ENCODE data around the gene REX1BD. TPM values are rescaled to one million over a fixed set of nuclear protein-coding genes. Genes with fewer than 3 reads are reported as not detected.

Gene REX1BD
- polyA plus RNA-seq, 4 donors, result 17.4 to 50.8 (median 21.9) TPM

Other genes starting within 250 kb of the REX1BD start
- gene PGPEP1, start 248.2 kb upstream of the REX1BD start, polyA plus RNA-seq (ENCODE audit: insufficient read length in 4 of 4), result 10 to 100 TPM; 15.5 to 26.2 (median 25.8) TPM
- 10 to 100 TPM in 2 of 4 donors, 1 to 10 TPM in 2; 1.1 to 23.7 (median 7.6) TPM for gene GDF15, start 202.6 kb upstream of the REX1BD start, polyA plus RNA-seq (ENCODE audit: insufficient read length in 4 of 4)
- 1 to 10 TPM in 2 of 4 donors, under 1 TPM in 2; 0.78 to 1.6 (median 1.1) TPM for gene LRRC25, start 191.2 kb upstream of the REX1BD start, polyA plus RNA-seq (ENCODE audit: insufficient read length in 4 of 4)
- gene SSBP4, start 169.4 kb upstream of the REX1BD start, polyA plus RNA-seq (ENCODE audit: insufficient read length in 4 of 4), result 100 to 1,000 TPM in 1 of 4 donors, 10 to 100 TPM in 3; 68.0 to 128 (median 79.4) TPM
- gene ISYNA1, start 150.7 kb upstream of the REX1BD start, polyA plus RNA-seq (ENCODE audit: insufficient read length in 4 of 4), result 100 to 1,000 TPM in 2 of 4 donors, 10 to 100 TPM in 2; 98.7 to 147 (median 103) TPM
- 10 to 100 TPM in 1 of 4 donors, 1 to 10 TPM in 3; 7.8 to 12.0 (median 9.0) TPM for gene ELL, start 66.7 kb upstream of the REX1BD start, polyA plus RNA-seq (ENCODE audit: insufficient read length in 4 of 4)
- gene FKBP8, start 45.2 kb upstream of the REX1BD start, polyA plus RNA-seq (ENCODE audit: insufficient read length in 4 of 4), result 100 to 1,000 TPM; 131 to 201 (median 173) TPM
- gene KXD1, start 30.9 kb upstream of the REX1BD start, polyA plus RNA-seq (ENCODE audit: insufficient read length in 4 of 4), result 10 to 100 TPM; 56.2 to 70.8 (median 62.6) TPM
- gene UBA52, start 16.9 kb upstream of the REX1BD start, polyA plus RNA-seq (ENCODE audit: insufficient read length in 4 of 4), result 100 to 1,000 TPM; 751 to 855 (median 786) TPM
- gene CRLF1, start 18.0 kb downstream of the REX1BD start, polyA plus RNA-seq (ENCODE audit: insufficient read length in 4 of 4), result 1 to 10 TPM; 3.0 to 7.5 (median 4.1) TPM
- 10 to 100 TPM in 1 of 4 donors, 1 to 10 TPM in 3; 3.1 to 22.5 (median 3.8) TPM for gene TMEM59L, start 24.1 kb downstream of the REX1BD start, polyA plus RNA-seq (ENCODE audit: insufficient read length in 4 of 4)
- 10 to 100 TPM in 1 of 4 donors, 1 to 10 TPM in 3; 5.1 to 10.3 (median 6.4) TPM for gene KLHL26, start 48.2 kb downstream of the REX1BD start, polyA plus RNA-seq (ENCODE audit: insufficient read length in 4 of 4)
- gene CRTC1, start 94.9 kb downstream of the REX1BD start, polyA plus RNA-seq (ENCODE audit: insufficient read length in 4 of 4), result 10 to 100 TPM; 15.8 to 29.6 (median 17.5) TPM
- under 1 TPM; 0.20 to 0.45 (median 0.29) TPM for gene COMP, start 202.5 kb downstream of the REX1BD start, polyA plus RNA-seq (ENCODE audit: insufficient read length in 4 of 4)
- 10 to 100 TPM; 33.0 to 62.5 (median 51.6) TPM for gene UPF1, start 243.2 kb downstream of the REX1BD start, polyA plus RNA-seq (ENCODE audit: insufficient read length in 4 of 4)